A673 (cell line): ENCODE data around the gene EPN1. TPM values are rescaled to one million over a fixed set of nuclear protein-coding genes. Genes with fewer than 3 reads are reported as not detected.

Experiments
- BruUV-seq: library from RNA; stranded (reverse); fragments of 400-500 nt; replicated peaks from 2 replicates; lab custom pipeline; 2021; lab: Mats Ljungman, UMichigan
- CTCF ChIA-PET: fragments of 300-600 bp; sonication (Branson Sonifier 250); formaldehyde crosslinking; loops from one replicate; lab custom pipeline; 2022; ENCODE audit warnings: antibody characterized with exemption; lab: Charles Lee
- POLR2A ChIA-PET: fragments of 300-600 bp; sonication (Branson Sonifier 250); formaldehyde crosslinking; loops from one replicate; lab custom pipeline; 2022; ENCODE audit warnings: antibody characterized with exemption; ENCODE audit not compliant: low non-redundant PET; lab: Charles Lee
- DNase-seq: peaks from one replicate; pipeline ENCODE4 v3.0.0-alpha.2; 2015; ENCODE audit warnings: low spot score
- H3K27ac ChIP-seq: fragments of 200-600 bp; sonication (generic); 2 replicates; pipeline ENCODE4 v1.5.1; 2016; ENCODE audit warnings: mixed run types, low read depth, mild to moderate bottlenecking, mixed read lengths, antibody characterized with exemption, low read length; ENCODE audit not compliant: poor library complexity, severe bottlenecking
- H3K27me3 ChIP-seq: fragments of 200-600 bp; sonication (generic); replicated peaks from 2 replicates; pipeline ENCODE4 v1.6.1; 2017; ENCODE audit warnings: mixed run types, low read depth, mild to moderate bottlenecking, mixed read lengths, antibody characterized with exemption, low read length; ENCODE audit not compliant: insufficient read depth, poor library complexity
- H3K36me3 ChIP-seq: fragments of 200-600 bp; sonication (generic); 2 replicates; pipeline ENCODE4 v1.6.1; 2016; ENCODE audit warnings: mixed run types, mild to moderate bottlenecking, mixed read lengths, antibody characterized with exemption, low read length; ENCODE audit not compliant: insufficient read depth, poor library complexity, severe bottlenecking
- H3K4me1 ChIP-seq: fragments of 200-600 bp; sonication (generic); 2 replicates; pipeline ENCODE4 v1.6.1; 2017; ENCODE audit warnings: mixed run types, mild to moderate bottlenecking, mixed read lengths, antibody characterized with exemption, low read length; ENCODE audit not compliant: insufficient read depth, poor library complexity, severe bottlenecking
- H3K4me3 ChIP-seq: fragments of 200-600 bp; sonication (generic); 2 replicates; pipeline ENCODE4 v1.5.1; 2016; ENCODE audit warnings: low read depth, mixed run types, mild to moderate bottlenecking, mixed read lengths, low read length; ENCODE audit not compliant: poor library complexity, severe bottlenecking
- H3K9me3 ChIP-seq: fragments of 200-600 bp; sonication (generic); 2 replicates; pipeline ENCODE4 v1.6.1; 2016; ENCODE audit warnings: mixed run types, low read depth, mild to moderate bottlenecking, mixed read lengths, antibody characterized with exemption, low read length; ENCODE audit not compliant: poor library complexity, severe bottlenecking
- EZH2 ChIP-seq: fragments of 200-600 bp; sonication (generic); IDR thresholded peaks from 2 replicates; pipeline ENCODE4 v1.6.1; 2017; ENCODE audit warnings: borderline replicate concordance, low read depth, mild to moderate bottlenecking, mixed read lengths, antibody characterized with exemption, low read length; ENCODE audit not compliant: poor library complexity, severe bottlenecking
- intact Hi-C: fragments of 100-400 bp; cut with micrococcal nuclease; formaldehyde crosslinking; loops from one replicate; pipeline ENCODE4 v1.10.0; 2022; ENCODE audit not compliant: unreplicated experiment
- total RNA-seq: library from RNA; stranded (reverse); gene quantifications from 2 replicates; pipeline ENCODE4 v1.2.3, GENCODE V29; 2021
- TF ChIP-seq, protein P1 (sequence below): fragments of 300-800, 200-600 bp; sonication (generic); conservative IDR thresholded peaks from 2 replicates; pipeline ENCODE4 v1.5.1; 2017; ENCODE audit warnings: low read depth, mild to moderate bottlenecking, antibody characterized with exemption, low read length, moderate library complexity, mixed read lengths

Gene EPN1
- total RNA-seq, 1 experiment from 2014 or later = 178 TPM

DNA sequence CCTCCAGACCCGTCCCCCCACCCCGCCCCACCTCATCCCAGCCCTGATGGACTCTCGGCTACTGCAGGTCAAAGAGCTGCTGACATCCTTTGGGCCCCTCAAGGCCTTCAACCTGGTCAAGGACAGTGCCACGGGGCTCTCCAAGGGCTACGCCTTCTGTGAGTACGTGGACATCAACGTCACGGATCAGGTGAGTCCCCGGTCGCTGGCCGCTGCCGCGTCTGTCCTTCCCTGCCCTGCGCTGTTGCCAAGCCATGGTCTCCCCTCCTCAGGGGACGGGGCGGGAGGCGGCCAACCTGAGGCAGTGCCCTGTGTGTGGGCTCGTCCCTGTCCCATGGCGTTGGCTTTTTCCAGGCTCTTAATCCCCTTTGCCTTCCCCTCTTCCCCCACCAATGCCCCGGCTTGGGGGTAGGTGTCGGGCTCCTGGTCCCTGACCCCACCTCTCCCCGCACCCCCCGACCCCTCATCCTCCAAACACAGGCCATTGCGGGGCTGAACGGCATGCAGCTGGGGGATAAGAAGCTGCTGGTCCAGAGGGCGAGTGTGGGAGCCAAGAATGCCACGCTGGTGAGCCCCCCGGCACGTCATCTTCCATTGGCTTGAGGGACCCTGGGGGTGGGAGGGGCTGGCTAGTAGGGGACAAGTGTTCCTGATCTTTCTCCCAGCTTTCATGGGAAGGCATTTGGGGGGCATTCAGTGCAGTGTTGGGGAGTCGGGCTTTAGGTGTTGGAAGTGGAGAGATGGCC is 6.2 kb upstream of the EPN1 start:
- ChIA-PET CTCF (no interaction called here), POLR2A (interaction anchor here (0.5 kb wide), 1 partner anchor 33 kb away, joined by 8 read pairs; no protein-coding TSS in a partner anchor)
- Histone ChIP-seq H3K4me1 (peaks cover 46% of the 10 kb centered on the region), H3K9me3 (no peaks in the 10 kb centered on the region), H3K36me3 (peaks cover 68% of the 10 kb centered on the region), H3K4me3 (no peak overlapping the region), H3K27ac (no peak overlapping the region), H3K27me3 (no peaks in the 10 kb centered on the region)
- DNase-seq = no peak
- intact Hi-C loops = no loop called here
- BruUV-seq = no TSS peak
- TF ChIP-seq, protein P1, sequence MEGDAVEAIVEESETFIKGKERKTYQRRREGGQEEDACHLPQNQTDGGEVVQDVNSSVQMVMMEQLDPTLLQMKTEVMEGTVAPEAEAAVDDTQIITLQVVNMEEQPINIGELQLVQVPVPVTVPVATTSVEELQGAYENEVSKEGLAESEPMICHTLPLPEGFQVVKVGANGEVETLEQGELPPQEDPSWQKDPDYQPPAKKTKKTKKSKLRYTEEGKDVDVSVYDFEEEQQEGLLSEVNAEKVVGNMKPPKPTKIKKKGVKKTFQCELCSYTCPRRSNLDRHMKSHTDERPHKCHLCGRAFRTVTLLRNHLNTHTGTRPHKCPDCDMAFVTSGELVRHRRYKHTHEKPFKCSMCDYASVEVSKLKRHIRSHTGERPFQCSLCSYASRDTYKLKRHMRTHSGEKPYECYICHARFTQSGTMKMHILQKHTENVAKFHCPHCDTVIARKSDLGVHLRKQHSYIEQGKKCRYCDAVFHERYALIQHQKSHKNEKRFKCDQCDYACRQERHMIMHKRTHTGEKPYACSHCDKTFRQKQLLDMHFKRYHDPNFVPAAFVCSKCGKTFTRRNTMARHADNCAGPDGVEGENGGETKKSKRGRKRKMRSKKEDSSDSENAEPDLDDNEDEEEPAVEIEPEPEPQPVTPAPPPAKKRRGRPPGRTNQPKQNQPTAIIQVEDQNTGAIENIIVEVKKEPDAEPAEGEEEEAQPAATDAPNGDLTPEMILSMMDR = no peak
- no peak for TF ChIP-seq EZH2

DNA sequence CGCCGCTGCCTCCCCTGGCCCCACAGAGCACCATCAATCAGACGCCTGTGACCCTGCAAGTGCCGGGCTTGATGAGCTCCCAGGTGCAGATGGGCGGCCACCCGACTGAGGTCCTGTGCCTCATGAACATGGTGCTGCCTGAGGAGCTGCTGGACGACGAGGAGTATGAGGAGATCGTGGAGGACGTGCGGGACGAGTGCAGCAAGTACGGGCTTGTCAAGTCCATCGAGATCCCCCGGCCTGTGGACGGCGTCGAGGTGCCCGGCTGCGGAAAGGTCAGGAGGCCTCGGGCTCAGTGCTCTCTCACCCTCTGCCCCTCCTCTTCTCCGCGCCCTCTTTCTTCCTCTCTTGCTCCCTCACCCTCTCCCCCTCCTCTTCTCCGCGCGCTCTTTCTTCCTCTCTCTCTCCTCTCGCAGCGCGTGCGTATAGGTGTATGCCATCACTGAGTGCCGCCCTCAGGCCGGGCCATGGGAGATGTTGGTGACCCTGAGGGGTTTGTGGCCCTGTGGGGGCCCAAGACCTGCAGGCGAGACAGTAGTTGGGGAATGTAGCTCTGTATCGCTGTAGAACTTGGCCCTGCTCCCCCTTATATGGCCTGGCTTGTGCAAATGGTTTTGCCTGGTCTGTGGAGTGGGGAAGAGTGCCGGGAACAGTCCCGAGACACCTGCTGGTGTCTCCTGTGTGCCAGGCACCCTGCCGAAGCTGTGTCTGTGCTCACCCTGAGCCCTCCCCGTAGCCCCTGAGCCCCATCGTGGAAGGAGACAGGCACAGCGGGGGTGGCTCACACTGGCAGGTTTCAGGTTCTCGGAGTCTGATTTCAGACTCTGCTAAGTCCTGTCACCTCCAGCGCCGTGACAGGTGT is 5.4 kb upstream of the EPN1 start:
- DNase-seq = no peak
- BruUV-seq = TSS peak; percentile 4
- no peaks in the 10 kb centered on the region for H3K9me3 ChIP-seq

More for the DNA sequence above, 5.4 kb upstream of the EPN1 start:
- Histone ChIP-seq H3K27me3 (no peaks in the 10 kb centered on the region), H3K4me1 (peaks cover 48% of the 10 kb centered on the region), H3K36me3 (peaks cover 59% of the 10 kb centered on the region), H3K27ac (peak overlapping the region; percentile 78), H3K4me3 (no peak overlapping the region)
- CTCF ChIA-PET = no interaction called here
- intact Hi-C loops = loop anchor here (2.0 to 10.0 kb wide), 2 partner anchors 13 to 645 kb away; partner anchors contain the start of gene ZSCAN5A
- POLR2A ChIA-PET = no interaction called here
- TF ChIP-seq, protein P1 = no peak
- TF ChIP-seq EZH2 = no peak
